ENCODE results near the gene ATF6B.

The ATF6B gene

DNA sequence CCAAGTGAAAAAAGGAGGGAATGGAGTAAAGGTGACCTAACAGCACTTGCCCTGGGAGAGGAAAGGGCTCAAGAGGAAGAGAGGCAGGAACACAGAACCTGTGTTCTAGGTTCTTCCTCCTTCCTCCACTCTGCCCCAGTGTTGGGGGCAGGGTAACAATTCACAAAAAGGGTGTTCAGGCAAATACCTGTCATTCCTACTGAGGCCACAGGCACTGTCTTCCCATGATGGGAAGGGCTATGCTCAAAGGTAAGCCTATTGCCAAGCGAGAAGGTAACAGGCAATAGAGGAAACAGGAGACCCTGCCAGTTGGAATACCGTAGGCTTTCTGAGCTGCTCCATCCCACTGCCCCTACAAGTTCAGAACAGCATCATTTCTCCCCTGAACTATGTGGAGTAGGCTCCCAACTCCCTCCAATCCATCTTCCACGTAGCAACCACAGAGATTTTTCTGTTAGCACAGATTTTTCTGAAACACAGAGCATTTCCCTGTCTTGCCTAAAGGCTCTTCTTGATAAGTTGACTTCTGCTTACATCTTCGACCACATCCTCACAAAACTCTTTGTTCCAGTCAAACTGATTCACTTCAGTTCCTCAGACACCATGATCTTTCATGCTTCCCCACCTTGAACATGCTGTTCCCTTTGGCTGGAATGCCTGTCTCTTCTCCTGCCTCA, 45.1 kb upstream of the ATF6B start:
- H3K4me3 ChIP-seq (ENCODE audit: low read depth, low read length): no peak overlapping the region
- TF ChIP-seq, protein P1, sequence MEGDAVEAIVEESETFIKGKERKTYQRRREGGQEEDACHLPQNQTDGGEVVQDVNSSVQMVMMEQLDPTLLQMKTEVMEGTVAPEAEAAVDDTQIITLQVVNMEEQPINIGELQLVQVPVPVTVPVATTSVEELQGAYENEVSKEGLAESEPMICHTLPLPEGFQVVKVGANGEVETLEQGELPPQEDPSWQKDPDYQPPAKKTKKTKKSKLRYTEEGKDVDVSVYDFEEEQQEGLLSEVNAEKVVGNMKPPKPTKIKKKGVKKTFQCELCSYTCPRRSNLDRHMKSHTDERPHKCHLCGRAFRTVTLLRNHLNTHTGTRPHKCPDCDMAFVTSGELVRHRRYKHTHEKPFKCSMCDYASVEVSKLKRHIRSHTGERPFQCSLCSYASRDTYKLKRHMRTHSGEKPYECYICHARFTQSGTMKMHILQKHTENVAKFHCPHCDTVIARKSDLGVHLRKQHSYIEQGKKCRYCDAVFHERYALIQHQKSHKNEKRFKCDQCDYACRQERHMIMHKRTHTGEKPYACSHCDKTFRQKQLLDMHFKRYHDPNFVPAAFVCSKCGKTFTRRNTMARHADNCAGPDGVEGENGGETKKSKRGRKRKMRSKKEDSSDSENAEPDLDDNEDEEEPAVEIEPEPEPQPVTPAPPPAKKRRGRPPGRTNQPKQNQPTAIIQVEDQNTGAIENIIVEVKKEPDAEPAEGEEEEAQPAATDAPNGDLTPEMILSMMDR (IDR thresholded peaks at IDR 0.05; ENCODE audit: low read depth, low read length): no peak

DNA sequence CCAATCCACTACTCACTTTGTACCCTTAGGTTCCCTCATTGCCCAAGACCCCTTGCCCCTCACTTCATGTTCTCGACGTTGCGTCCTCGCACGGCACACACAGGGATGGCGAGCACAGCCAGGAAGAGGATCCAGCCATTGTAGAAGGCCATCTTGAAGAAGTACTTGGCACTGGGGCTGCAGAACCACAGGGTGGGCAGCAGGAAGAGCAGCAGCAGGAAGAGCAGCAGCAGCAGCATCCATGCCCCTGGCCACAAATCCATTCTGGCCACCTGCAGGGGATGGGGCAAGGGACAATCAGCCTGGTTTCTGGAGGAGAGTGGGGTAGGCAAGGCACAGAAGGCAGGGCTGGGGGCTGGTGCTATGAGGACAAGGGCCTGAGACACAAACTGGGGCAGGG, 43.2 kb upstream of the ATF6B start:
- TF ChIP-seq, protein P1 (IDR thresholded peaks at IDR 0.05; ENCODE audit: low read depth, low read length): no peak
- no peak overlapping the region for H3K4me3 ChIP-seq (ENCODE audit: low read depth, low read length)

DNA sequence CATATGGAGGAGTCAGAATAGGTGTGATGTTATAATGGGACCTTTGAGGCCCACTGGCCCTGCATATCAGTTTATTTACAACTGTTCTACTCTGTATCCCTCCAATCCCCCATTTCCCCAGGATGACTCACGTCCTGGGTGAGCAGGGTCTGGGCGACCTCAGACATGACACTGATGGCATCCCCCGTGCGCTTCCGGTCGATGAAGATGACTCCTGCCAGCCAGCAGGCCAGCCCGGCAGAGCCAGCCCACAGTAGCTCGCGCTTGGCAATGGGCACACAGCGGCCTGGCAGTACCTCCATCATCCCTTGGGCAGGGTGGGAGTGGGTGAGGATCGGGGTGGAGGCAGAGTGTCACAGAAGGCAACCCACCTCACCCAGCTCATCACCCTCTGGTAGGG, 42.2 kb upstream of the ATF6B start:
- no peak overlapping the region for H3K4me3 ChIP-seq (ENCODE audit: low read depth, low read length)
- TF ChIP-seq, protein P1 (IDR thresholded peaks at IDR 0.05; ENCODE audit: low read depth, low read length): no peak

DNA sequence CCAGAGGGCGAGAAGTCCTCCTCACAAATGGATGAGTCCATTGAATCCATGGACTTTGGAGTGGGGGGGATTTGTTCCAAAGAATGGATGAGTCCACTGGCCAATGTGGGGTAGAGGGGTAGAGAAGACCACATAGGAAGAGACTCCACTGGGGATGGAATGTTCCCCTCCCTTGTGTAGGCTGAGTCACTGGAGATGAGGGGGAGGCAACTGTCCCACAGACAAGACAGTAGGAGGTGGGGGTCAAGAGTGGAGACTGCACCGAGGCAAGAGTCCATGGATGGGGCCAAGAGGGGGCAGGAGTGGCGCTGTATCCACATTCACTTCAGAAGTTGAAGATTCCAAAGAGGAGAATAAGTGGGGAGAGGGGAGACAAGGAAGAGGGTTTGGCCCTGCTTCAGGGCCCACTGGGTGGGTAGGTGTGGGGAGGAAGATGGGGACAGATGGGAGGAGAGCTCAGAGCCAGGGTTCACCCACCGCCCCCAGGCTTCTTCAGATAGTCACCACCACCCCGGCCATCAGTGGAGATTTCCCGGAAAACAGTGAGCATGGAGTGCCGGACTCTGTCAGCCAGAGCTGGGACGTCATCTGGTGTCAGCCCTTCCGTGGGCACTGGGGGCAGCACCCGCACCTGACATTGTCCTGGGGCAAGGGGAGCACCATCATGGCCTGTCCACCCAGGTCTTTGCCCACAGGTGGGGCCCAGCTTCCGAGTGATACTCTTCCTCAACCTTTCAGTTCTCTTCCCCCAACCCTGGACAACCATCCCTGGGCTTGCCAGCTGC, 41.0 kb upstream of the ATF6B start:
- TF ChIP-seq, protein P1 (IDR thresholded peaks at IDR 0.05; ENCODE audit: low read depth, low read length): no peak
- no peak overlapping the region for H3K4me3 ChIP-seq (ENCODE audit: low read depth, low read length)

DNA sequence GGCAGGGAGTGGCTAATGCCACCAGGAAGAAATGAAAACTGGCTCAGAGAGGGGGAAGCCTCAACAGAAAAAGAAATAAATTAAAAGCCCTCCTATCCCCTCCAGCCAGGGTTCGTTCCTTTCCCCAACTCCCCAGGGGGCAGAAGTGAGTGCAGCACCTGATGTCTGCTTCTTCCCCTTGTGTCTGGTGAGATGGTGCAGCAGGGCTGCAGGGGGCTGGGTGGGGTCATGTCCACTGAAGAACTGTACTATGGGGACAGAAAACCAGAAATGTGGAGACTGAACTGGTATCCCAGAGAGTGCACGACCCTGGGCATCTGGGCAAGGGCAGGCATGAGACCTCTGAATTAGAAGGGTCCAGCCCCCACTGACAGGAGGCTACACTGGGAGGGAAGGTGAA, 40.3 kb upstream of the ATF6B start:
- TF ChIP-seq, protein P1 (IDR thresholded peaks at IDR 0.05; ENCODE audit: low read depth, low read length): no peak
- H3K4me3 ChIP-seq (ENCODE audit: low read depth, low read length): no peak overlapping the region

DNA sequence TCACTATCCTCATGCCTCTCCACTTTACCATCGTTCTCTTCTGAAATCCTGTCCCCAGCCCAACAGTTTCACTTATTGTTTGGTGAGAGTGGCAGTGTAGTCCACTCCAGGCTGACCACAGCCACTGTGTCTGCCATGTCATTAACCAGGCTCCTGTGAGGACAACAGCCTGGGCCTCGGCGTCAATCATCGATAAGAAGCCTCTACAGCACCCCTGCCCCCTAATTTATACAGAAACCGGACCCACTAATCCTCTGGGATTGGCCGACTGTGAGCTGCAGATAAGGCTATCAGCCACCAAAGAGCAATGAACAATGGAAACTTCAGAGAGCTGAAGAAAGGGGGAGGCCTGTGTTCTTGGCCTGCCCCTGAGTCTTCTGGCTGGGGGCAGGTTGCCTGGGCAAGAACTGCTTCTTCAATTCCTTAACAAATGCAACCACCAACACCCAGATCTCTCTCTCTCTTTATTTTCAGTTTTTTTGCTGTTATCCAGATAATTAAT, 39.8 kb upstream of the ATF6B start:
- H3K4me3 ChIP-seq (ENCODE audit: low read depth, low read length): no peak overlapping the region
- TF ChIP-seq, protein P1 (IDR thresholded peaks at IDR 0.05; ENCODE audit: low read depth, low read length): no peak

DNA sequence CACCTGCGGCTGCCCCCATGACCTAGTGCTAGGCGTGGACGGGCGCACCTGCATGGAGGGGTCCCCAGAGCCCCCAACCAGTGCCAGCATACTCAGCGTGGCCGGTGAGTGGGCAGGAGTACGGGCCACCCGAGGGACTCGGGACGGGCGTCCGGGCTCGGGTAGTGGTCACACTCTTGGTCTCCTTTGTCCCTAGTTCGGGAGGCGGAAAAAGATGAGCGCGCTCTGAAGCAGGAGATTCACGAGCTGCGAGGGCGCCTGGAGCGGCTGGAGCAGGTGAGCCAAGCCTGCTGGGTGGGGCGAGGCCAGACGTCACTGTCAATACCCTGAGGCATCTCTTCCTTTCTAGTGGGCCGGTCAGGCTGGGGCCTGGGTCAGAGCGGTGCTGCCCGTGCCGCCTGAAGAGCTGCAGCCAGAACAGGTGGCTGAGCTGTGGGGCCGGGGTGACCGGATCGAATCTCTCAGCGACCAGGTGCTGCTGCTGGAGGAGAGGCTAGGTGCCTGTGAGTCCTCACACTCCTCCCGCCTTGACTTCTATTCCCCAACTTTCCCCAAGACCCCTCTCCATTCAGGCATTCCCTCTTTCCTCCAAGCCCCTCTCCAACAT, 39.2 kb upstream of the ATF6B start:
- TF ChIP-seq, protein P1 (IDR thresholded peaks at IDR 0.05; ENCODE audit: low read depth, low read length): no peak
- H3K4me3 ChIP-seq (ENCODE audit: low read depth, low read length): no peak overlapping the region

Measured in WI38 (cell line).